Activated T-cell treated with anti-CD3 and anti-CD28 coated beads, Interleukin-2, amount 50 U/mL, for 1 hour (primary cell): Measurements from ENCODE around the gene PCBP1.
"Not testable (repeated sequence)": the region's sequence is repeated elsewhere in the genome, so short reads cannot be mapped to it uniquely, and the experiment has no call there.

Experiments used
- DNase-seq: peaks from one replicate; pipeline ENCODE4 v3.0.0-alpha.2; 2020

PCBP1 gene

GRCh38 chr2:70128005-70128404, 40.7 kb downstream of the PCBP1 start:
- no peak for DNase-seq

DNA sequence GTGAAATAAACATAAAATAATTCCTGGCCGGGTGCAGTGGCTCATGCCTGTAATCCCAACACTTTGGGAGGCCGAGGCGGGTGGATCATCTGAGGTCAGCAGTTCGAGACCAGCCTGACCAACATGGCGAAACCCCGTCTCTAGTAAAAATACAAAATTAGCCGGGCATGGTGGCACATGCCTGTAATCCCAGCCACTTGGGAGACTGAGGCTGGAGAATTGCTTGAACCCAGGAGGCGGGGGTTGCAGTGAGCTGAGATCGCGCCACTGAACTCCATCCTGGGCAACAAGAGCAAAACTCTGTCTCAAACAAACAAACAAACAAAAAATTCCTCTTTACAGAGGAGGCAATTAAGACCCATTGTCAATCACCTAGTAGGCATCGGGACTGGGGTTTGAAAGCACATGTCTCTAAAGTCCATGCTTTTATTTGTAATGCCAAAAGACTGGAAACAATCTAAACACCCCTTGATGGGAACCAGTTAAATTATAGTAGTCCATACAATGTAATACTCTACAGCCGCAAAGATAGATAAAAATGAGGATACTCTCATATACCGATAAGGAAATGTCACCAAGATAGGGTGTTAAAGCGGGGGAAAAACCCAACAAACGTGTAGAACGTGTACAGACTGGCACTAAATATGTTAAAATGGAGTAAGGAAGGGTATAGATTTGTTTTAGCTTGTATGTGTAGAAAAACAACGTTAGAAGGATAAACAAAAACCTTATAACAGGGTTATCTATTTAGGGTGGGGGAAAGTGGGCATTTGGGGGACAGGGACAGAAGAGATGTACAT, 44.3 kb downstream of the PCBP1 start:
- not testable (repeated sequence) for DNase-seq

GRCh38 chr2:70132244-70133126, 45.2 kb downstream of the PCBP1 start:
- DNase-seq = no peak

DNA sequence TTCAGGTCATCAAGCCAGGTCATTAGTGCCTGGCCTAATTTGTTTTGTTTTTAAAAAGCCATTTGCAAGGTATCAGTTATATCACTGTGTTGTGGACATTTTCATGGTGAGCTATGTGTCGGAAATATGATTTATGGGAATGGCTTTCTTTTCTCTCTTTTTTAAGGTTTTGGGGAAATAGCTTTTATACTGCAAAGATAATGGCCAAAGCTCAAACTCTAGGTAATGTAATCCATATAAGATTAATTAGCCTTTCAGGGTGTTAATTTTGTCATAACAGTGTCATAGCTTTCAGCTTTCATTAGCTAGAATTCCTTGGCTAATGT, 45.8 kb downstream of the PCBP1 start:
- DNase-seq = no peak

DNA sequence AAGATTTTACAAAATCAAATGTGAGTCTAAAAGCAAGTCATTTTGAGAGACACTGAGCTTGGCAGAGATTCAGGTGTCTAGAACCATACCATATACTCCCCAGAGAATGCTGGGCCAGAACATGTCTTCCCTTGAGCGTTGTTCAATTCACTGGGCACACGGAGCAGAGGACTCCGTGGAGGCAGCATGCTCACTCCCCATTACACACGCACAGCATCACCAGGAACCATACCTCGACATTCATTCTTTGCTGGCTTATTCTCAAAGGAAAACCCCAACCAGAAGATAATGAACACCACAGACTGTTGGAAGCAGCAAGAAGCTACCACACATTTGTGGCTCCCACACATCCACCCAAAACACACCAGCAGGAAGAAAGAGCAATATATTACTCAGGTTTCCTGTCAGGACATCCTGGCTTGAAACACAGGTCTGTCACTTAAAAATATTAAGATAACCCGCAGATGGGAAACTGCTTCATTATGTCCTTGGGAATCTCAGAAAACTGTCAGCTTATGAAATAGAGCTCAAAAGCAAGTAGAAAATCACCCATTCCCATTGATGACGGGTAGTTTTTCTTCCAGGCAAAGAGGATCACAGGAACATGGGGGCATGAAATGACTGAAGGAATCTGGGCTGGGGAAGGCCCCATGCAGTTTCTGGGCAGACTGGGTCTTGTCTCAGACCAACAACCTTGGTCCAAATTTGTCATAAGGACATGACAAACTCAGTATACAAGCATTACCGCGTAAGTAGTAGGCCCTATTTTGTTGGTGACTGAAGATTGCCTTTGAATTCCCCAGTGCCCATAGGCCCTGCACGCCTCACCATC, 46.4 kb downstream of the PCBP1 start:
- DNase-seq = no peak

DNA sequence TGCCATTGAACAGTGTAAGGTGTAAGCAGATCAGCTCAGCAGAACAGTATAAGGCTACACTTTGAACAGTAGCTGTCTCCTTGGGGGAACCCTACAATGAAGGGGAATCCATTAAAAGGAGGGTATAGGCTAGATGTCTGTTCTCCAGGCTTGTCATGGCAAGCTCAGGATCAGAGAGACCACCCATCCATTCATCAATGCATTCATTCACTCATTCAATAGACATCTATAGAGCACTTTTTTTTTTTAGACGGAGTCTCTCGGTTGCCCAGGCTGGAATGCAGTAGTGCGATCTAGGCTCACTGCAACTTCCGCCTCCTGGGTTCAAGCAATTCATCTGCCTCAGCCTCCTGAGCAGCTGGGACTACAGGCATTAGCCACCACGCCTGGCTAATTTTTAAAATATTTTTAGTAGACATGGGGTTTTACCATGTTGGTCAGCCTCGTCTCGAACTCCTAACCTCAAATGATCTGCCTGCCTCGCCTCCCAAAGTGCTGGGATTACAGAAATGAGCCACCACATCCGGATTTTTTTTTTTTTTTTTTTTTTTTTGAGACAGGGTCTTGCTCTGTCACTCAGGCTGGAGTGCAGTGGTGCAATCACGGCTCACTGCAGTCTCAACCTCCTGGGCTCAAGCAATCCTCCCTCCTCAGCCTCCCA, 47.2 kb downstream of the PCBP1 start:
- not testable (repeated sequence) for DNase-seq
